GM10266 (cell line): ENCODE data around the gene AMZ1.

ENCODE experiments used
- DNase-seq: peaks from one replicate; pipeline ENCODE4 v3.0.0; 2012; ENCODE audit errors: extremely low spot score
- CTCF ChIP-seq: IDR thresholded peaks from 2 replicates; pipeline ENCODE4 v1.5.1; 2012; ENCODE audit warnings: mild to moderate bottlenecking, low read depth; ENCODE audit not compliant: control insufficient read depth, insufficient read depth; ENCODE audit errors: missing control alignments

AMZ1 gene

DNA sequence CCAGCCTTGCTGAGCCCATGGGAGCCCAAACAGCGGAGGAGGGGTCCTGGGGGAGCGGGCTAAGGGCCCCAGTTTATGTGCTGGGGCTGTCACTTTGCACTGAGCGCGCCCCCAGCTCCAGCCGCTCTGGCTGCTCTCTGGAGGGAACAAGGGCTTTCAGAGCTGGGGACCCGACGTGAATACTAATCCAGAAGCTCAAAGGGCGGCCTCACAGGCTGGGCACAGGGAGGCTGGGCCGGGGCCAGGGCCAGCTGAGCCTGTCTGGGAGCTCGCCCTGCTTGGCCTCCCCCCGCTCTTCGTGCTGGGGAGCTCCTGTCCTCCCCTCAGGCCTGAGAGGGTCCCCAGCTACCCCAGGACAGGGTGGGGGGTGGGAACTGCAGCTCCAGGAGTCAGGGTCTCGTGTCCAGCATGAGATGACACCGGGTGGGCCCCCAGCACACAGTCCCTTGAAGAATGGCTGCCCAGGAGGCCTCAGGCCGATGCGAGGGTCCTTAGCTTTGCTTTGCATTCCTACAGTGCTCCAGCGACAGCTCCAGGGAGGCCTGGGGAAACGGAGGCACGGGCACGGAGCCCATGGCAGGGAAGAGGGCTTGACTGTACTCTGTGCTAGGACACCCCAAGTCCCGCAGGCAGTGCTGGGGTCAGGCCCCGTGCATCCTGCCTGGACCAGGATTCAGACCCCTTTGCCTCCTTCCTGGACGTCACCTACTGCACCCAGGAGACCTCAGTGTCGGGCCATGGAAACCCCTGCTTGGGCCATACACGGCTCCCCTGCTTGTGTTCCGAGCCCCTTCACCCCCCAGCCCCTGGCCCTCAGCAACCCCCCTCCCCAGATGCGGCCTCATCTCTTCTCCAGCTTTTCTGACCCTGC is 5.8 kb upstream of the AMZ1 start:
- TF ChIP-seq CTCF, result no peak
- DNase-seq, result no peak

DNA sequence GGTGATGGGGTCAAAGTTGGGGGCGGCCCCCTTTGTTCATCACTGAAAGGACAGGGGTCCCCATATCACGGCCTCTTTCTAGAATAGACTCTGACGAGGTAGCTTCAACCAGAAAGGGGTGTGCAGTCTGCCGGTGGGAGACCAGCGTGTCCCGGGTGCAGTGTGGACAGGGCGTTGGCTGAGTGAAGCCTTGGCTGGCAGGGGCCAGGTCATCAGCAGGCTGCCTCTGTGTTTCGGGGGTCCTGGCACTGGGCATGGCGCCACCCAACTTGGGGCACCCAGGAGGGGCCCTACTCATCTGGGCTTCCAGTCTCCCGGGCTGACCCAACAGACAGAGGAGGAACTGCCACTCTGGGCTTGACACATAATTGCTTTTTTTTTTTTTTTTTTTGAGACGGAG is 3.5 kb upstream of the AMZ1 start:
- no peak for TF ChIP-seq CTCF
- no peak for DNase-seq

- no peak for DNase-seq
- no peak for TF ChIP-seq CTCF
Observed at GRCh38 chr7:2686101-2686500, 1.9 kb upstream of the AMZ1 start.

GRCh38 chr7:2687338-2687869 is 598 bp upstream of the AMZ1 start:
- no peak for DNase-seq
- TF ChIP-seq CTCF, result no peak

DNA sequence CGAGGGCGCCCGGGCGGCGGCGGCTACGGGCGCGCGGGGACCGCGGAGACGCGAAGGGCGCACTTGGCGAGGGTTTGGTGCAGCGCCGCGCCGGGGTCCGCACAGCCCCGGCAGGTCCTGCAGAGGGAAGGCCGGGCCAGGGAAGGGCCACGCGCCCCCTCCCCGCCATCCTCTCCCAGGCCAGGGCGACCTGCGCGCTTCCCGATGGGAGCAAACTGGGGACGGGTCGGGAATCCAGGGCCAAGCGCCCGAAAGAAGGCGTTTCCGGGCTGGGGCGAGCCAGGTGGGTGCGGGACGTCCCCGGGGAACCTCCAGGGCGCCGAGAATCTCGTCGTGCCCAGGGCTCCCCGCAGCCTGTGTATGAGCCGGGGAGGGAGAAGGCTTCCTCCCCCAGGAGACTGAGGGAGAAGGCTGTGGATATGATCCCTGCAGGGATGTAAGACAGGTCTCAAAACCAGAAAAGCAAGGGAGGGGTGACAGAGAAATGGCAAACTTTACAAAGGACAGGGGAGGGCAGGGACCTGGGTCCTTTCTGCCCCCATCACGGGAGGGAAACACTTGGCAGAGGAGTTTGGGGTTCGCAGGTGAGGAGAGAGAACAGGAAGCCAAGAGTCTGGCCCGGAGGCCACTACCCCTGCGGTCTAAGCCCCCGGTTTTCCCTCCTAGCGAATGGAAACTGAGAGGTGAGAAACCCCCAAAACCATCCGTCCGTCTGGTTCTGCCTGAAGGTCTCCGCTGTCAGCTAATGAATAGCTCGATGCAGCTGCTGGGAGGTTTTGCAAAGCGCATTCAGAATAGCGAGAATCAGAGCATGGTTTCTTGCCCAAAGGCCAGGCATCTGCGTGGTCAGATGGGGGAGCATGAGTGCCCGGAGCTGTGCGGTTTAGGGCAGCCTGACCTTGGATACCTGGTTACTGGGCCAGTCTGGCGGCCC is 674 bp downstream of the AMZ1 start:
- peak; percentile 82 for DNase-seq
- no peak for TF ChIP-seq CTCF

- DNase-seq, result no peak
- no peak for TF ChIP-seq CTCF
Observed at GRCh38 chr7:2689343-2689847, 1.4 kb downstream of the AMZ1 start.
